HG03139 (cell line): ENCODE measurements around the gene TLX2.
"Not testable (repeated sequence)": the region's sequence is repeated elsewhere in the genome, so short reads cannot be mapped to it uniquely, and the experiment has no call there.

Experiments
- ATAC-seq: cut with Tn5 transposase; IDR thresholded peaks from one replicate; pipeline ENCODE4 v1.9.1; 2021; ENCODE audit not compliant: unreplicated experiment

Gene TLX2

GRCh38 chr2:74553892-74554819 is 39.9 kb downstream of the TLX2 start, which contains the start of the genes DOK1 and LOXL3:
TSS of gene DOK1 (plus strand) at chr2:74554720. CDS start at chr2:74554755, 35 bp downstream.
TSS of gene LOXL3 (minus strand) at chr2:74553942. CDS start at chr2:74552634, 1,308 bp downstream.
- ATAC-seq = peak; percentile 45

GRCh38 chr2:74554820-74555531 is 40.7 kb downstream of the TLX2 start:
- ATAC-seq = peak; percentile 45

- ATAC-seq = no peak
Measured at GRCh38 chr2:74555610-74556103, 41.4 kb downstream of the TLX2 start.

- ATAC-seq = no peak
Measured at GRCh38 chr2:74556159-74556558, 41.9 kb downstream of the TLX2 start.

- no peak for ATAC-seq
Measured at GRCh38 chr2:74556831-74557370, 42.7 kb downstream of the TLX2 start.

DNA sequence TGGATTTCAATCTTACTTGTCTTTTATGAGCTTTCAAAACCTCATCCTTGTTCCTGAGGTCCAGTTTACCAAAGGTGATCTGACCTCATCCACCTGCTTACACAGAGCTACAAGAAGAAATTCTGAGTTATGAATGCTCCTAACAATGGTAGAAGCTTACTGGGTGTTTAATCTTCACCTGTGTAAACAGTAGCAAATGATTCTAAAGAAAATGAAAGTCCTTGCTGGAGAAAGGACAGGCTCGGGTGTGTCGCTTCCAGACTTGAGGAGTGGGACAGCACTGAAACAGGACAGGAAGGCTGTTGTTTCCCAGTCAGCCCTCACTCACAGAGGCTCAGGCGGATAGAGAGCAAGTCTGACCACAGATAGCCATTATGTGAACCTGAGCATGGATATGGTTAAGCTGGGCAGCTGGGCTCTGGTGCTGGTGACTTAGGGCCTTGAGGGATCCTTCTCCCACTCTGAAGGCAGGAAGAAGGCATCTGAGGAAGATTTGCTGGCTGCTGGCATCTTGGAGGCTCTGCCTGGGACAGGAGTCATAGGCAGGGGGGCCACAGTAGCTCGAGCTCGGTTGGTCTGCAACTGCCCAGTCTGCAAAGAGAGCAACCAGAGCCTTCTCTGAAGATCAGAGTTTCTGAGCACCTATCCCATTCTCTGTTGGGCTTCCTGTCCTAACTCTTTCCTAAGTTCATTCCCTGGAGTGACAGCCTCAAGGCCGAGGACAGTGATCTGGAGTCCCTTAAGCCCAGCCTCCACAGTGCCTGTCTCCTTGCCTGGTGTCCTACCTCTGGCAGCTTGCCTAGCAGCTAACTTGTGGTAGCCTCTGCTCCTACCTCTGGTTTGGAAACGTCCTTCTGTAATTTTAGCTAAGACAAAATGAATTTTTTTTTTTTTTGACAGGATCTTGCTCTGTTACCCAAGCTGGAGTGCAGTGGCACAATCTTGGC is 44.3 kb downstream of the TLX2 start:
- ATAC-seq = no peak

DNA sequence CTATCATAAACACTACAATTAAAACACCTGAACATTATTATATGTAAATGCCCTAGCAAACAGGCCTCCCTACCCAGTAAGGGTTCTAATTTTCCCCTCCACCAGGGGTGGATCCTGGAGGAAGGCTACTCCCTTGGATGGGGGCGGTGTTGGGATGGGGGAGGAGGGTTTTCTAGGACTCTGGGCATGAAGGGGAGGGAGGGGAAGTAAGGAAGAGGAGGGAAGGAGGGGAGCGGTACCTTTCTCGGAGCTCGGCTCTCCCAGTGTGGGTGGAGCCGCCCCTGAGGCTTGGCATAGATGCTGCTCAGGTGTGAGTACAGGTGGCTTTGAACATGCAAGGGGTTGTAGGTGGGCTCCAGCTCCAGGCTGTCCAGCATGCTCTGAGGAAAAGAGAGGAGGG is 45.7 kb downstream of the TLX2 start:
- no peak for ATAC-seq

- ATAC-seq = no peak
Measured at GRCh38 chr2:74560591-74560990, 46.3 kb downstream of the TLX2 start.

DNA sequence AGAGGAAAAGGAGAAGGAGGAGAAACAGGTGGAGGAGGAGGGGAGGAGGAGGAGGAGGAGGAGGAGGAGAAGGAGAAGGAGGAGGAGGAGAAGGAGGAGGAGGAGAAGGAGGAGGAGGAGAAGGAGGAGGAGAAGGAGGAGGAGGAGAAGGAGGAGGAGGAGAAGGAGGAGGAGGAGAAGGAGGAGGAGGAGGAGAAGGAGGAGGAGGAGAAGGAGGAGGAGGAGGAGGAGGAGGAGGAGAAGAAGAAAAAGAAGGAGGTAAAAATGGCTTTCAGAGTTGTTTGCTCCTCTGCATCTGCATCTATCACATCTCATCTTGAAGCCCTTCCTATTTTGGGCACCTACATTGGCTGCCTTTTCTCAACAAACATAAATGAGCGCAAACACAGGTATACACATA is 46.8 kb downstream of the TLX2 start:
- ATAC-seq = not testable (repeated sequence)

DNA sequence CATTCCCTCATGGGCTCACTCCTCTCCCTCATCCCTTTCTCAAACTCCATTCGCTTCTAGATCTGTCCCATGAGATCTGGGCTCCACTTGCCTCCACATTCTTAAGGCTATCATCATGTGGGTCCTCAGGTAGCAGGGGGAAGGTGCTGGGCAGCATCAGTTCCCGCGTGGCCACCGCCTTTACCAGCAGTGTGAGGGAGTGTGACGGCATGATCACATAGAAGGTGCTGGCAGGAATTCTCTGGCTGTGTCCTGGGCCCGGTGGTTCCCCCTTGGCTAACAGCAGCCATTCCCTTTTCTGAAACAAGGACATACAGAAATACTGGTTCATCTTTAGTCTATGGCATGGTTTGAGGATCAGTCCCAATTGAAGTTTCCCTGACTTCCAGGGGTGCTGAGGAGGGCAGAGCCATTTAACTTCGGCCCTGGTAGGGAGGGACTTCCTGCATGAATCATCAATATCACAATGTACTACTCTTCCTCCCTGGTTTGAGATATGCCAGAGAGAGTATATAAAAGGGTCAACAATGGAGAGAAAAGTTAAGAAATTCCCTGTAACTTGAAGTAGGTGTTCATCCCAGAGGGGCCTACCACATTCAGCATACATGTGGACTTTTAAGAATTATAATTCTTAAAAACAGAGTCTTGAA is 48.0 kb downstream of the TLX2 start:
- ATAC-seq = no peak

- no peak for ATAC-seq
Measured at GRCh38 chr2:74564222-74564621, 50.0 kb downstream of the TLX2 start.

GRCh38 chr2:74566076-74566753 is 52.0 kb downstream of the TLX2 start:
- ATAC-seq = no peak

GRCh38 chr2:74566754-74567085 is 52.5 kb downstream of the TLX2 start:
- ATAC-seq = no peak
